MM.1S (cell line): Measurements from ENCODE around the gene EP300.

Experiments
- DNase-seq: peaks from one replicate; pipeline ENCODE4 v3.0.0-alpha.2; 2015
- H2AFZ ChIP-seq: fragments of 300-600 bp; sonication (generic); 2 replicates; pipeline ENCODE4 v1.6.0; 2016; ENCODE audit warnings: antibody characterized with exemption, low read length
- H3F3A ChIP-seq: fragments of 300-600 bp; sonication (generic); 2 replicates; pipeline ENCODE4 v1.6.1; 2016; ENCODE audit warnings: mild to moderate bottlenecking, antibody characterized with exemption, low read length, moderate library complexity, mixed read lengths; ENCODE audit not compliant: insufficient read depth
- H3K27ac ChIP-seq: fragments of 300-600 bp; sonication (generic); 2 replicates; pipeline ENCODE4 v1.5.1; 2016; ENCODE audit warnings: mild to moderate bottlenecking, low read length
- H3K27me3 ChIP-seq: fragments of 300-600 bp; sonication (generic); replicated peaks from 2 replicates; pipeline ENCODE4 v1.6.0; 2016; ENCODE audit warnings: low read length; ENCODE audit not compliant: insufficient read depth
- H3K36me3 ChIP-seq: fragments of 300-600 bp; sonication (generic); replicated peaks from 2 replicates; pipeline ENCODE4 v1.6.1; 2016; ENCODE audit warnings: mild to moderate bottlenecking, low read length, mixed read lengths; ENCODE audit not compliant: insufficient read depth
- H3K4me1 ChIP-seq: fragments of 300-600 bp; sonication (generic); 2 replicates; pipeline ENCODE4 v1.6.1; 2016; ENCODE audit warnings: low read length, mixed read lengths
- H3K4me2 ChIP-seq: fragments of 300-600 bp; sonication (generic); 2 replicates; pipeline ENCODE4 v1.6.0; 2016; ENCODE audit warnings: low read depth, low read length
- H3K4me3 ChIP-seq: fragments of 300-600 bp; sonication (generic); 2 replicates; pipeline ENCODE4 v1.5.1; 2016; ENCODE audit warnings: low read length, mixed read lengths
- H3K79me2 ChIP-seq: fragments of 300-600 bp; sonication (generic); 2 replicates; pipeline ENCODE4 v1.6.1; 2016; ENCODE audit warnings: mixed run types, low read length, mixed read lengths
- H3K9ac ChIP-seq: fragments of 300-600 bp; sonication (generic); 2 replicates; pipeline ENCODE4 v1.6.1; 2016; ENCODE audit warnings: low read length, mixed read lengths
- H3K9me2 ChIP-seq: fragments of 300-600 bp; sonication (generic); replicated peaks from 2 replicates; pipeline ENCODE4 v1.6.1; 2016; ENCODE audit warnings: mild to moderate bottlenecking, low read length, mixed read lengths; ENCODE audit not compliant: insufficient read depth
- H3K9me3 ChIP-seq: fragments of 300-600 bp; sonication (generic); replicated peaks from 2 replicates; pipeline ENCODE4 v1.6.1; 2016; ENCODE audit warnings: mild to moderate bottlenecking, low read length, mixed read lengths; ENCODE audit not compliant: insufficient read depth
- H4K20me1 ChIP-seq: fragments of 300-600 bp; sonication (generic); 2 replicates; pipeline ENCODE4 v1.6.1; 2016; ENCODE audit warnings: mild to moderate bottlenecking, low read length, moderate library complexity, mixed read lengths; ENCODE audit not compliant: insufficient read depth
- EZH2 ChIP-seq: fragments of 300-600 bp; sonication (generic); optimal IDR thresholded peaks from 2 replicates; pipeline ENCODE3; 2017; ENCODE audit warnings: low read depth, mild to moderate bottlenecking, antibody characterized with exemption, low read length, mixed read lengths
- EZH2phosphoT487 ChIP-seq: fragments of 300-600 bp; sonication (generic); IDR thresholded peaks from 2 replicates; pipeline ENCODE4 v1.6.1; 2018; ENCODE audit warnings: antibody characterized with exemption, low read length
- TF ChIP-seq, protein P1 (sequence below): fragments of 300-600 bp; sonication (generic); IDR thresholded peaks from 2 replicates; pipeline ENCODE4 v1.5.1; 2016; ENCODE audit warnings: antibody characterized with exemption, low read length, mixed read lengths

The EP300 gene

DNA sequence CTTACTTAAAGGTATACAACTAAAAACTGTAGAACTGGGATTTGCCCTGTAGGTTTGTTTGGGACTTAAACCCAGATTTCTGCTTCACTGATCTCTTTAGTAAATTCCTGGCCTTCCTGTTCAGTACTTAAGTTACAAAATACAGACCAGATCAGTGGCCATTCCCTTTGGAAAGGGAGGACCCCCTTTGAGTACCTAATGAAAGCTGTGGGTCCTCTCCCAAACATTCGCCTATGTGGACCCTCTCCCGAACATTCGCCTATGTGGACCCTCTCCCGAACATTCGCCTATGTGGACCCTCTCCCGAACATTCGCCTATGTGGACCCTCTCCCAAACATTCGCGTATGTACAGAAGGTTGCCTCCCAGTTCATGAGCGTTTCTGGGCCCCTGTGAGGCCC is 123.0 kb downstream of the EP300 start:
- H3K9me3 ChIP-seq = no peaks in the 10 kb centered on the region
- no peak overlapping the region for H2AFZ ChIP-seq
- H3K27me3 ChIP-seq = no peaks in the 10 kb centered on the region
- H3K4me3 ChIP-seq = no peak overlapping the region
- no peak overlapping the region for H3K9ac ChIP-seq
- H3K36me3 ChIP-seq = no peaks in the 10 kb centered on the region; the same call in 1 of the 2 replicates
- H3K4me2 ChIP-seq = no peak overlapping the region
- no peaks in the 10 kb centered on the region for H4K20me1 ChIP-seq
- H3K4me1 ChIP-seq = peaks cover 17% of the 10 kb centered on the region
- H3K9me2 ChIP-seq = no peaks in the 10 kb centered on the region
- H3K79me2 ChIP-seq = no peaks in the 10 kb centered on the region
- H3K27ac ChIP-seq = no peak overlapping the region
- H3F3A ChIP-seq = peaks cover 11% of the 10 kb centered on the region
- DNase-seq = no peak
- TF ChIP-seq EZH2 (no peak), EZH2phosphoT487 (no peak)
- TF ChIP-seq, protein P1, sequence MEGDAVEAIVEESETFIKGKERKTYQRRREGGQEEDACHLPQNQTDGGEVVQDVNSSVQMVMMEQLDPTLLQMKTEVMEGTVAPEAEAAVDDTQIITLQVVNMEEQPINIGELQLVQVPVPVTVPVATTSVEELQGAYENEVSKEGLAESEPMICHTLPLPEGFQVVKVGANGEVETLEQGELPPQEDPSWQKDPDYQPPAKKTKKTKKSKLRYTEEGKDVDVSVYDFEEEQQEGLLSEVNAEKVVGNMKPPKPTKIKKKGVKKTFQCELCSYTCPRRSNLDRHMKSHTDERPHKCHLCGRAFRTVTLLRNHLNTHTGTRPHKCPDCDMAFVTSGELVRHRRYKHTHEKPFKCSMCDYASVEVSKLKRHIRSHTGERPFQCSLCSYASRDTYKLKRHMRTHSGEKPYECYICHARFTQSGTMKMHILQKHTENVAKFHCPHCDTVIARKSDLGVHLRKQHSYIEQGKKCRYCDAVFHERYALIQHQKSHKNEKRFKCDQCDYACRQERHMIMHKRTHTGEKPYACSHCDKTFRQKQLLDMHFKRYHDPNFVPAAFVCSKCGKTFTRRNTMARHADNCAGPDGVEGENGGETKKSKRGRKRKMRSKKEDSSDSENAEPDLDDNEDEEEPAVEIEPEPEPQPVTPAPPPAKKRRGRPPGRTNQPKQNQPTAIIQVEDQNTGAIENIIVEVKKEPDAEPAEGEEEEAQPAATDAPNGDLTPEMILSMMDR = no peak

DNA sequence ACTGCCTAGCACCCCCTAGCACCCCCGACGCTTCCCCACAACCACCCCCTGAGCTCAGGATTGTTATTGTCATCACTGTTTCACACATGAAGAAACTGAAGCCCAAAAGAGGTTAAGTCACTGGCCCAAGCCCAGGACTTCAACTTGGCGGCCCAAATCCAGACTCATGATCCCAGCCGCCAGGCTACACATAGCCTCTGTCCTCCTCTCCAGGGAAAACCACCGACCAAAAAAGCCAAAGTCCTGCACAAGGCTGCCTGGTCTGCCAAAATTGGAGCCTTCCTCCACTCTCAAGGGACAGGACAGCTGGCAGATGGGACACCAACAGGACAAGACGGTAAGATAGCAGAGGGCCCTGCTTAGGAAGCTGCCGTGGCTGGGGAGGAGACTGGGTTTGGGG is 123.5 kb downstream of the EP300 start:
- H3K36me3 ChIP-seq = no peaks in the 10 kb centered on the region
- H3K79me2 ChIP-seq = no peaks in the 10 kb centered on the region
- no peak overlapping the region for H2AFZ ChIP-seq
- H3F3A ChIP-seq = peaks cover 11% of the 10 kb centered on the region
- no peak overlapping the region for H3K9ac ChIP-seq
- no peak overlapping the region for H3K4me3 ChIP-seq
- no peak for DNase-seq
- H3K27ac ChIP-seq = no peak overlapping the region
- no peaks in the 10 kb centered on the region for H4K20me1 ChIP-seq
- peaks cover 17% of the 10 kb centered on the region for H3K4me1 ChIP-seq
- H3K27me3 ChIP-seq = no peaks in the 10 kb centered on the region
- no peaks in the 10 kb centered on the region for H3K9me3 ChIP-seq
- H3K4me2 ChIP-seq = no peak overlapping the region
- TF ChIP-seq, protein P1 = no peak
- TF ChIP-seq EZH2 (no peak), EZH2phosphoT487 (no peak)
- H3K9me2 ChIP-seq = no peaks in the 10 kb centered on the region

DNA sequence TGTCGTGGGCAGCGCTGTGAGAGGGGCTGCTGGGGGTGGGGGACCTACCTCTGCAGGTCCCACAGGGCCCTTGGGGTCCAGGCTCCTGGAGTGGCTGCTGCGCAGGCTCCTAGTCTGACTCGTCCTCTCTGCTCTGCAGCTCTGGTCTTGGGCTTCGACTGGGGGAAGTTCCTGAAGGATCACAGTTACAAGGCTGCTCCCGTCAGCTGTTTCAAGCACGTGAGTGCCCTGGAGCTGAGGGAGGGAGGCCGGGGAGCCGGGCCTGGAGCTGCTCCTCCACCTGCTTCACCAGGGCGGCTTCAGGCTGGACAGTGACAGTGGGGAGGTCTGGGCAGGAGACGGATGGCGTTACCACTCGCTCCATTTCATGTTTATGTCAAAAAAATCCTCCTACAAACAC is 124.6 kb downstream of the EP300 start:
- TF ChIP-seq EZH2 (no peak), EZH2phosphoT487 (no peak)
- TF ChIP-seq, protein P1 = no peak
- peak overlapping the region; percentile 35; the same call in 1 of the 2 replicates for H3K4me3 ChIP-seq
- peaks cover 11% of the 10 kb centered on the region for H3F3A ChIP-seq
- H3K9me3 ChIP-seq = no peaks in the 10 kb centered on the region
- peak overlapping the region; percentile 71 for H3K4me2 ChIP-seq
- peak overlapping the region; percentile 31; the same call in 1 of the 2 replicates for H2AFZ ChIP-seq
- no peaks in the 10 kb centered on the region for H3K9me2 ChIP-seq
- H3K36me3 ChIP-seq = no peaks in the 10 kb centered on the region
- H3K79me2 ChIP-seq = no peaks in the 10 kb centered on the region
- H3K4me1 ChIP-seq = peaks cover 17% of the 10 kb centered on the region
- peak overlapping the region; percentile 9; the same call in 1 of the 2 replicates for H3K9ac ChIP-seq
- no peak for DNase-seq
- H4K20me1 ChIP-seq = no peaks in the 10 kb centered on the region
- H3K27ac ChIP-seq = peak overlapping the region; percentile 55; the same call in 1 of the 2 replicates
- no peaks in the 10 kb centered on the region for H3K27me3 ChIP-seq
